Mucosa of descending colon (tissue), 3 donors: ENCODE measurements around the gene SMYD2. TPM values are rescaled to one million over a fixed set of nuclear protein-coding genes. Genes with fewer than 3 reads are reported as not detected.

Experiments used
- ATAC-seq: fragments of 200-7000 bp; cut with Tn5 transposase; one replicate; pipeline ENCODE4 v1.9.1; 2020; ENCODE audit warnings: mild to moderate bottlenecking, moderate library complexity
- DNase-seq, 3 donors: peaks; one replicate each; pipeline ENCODE4 v3.0.0-alpha.2; 2020
- H3K36me3 ChIP-seq: fragments of 200-600 bp; one replicate; pipeline ENCODE4 v1.8.0; 2021; ENCODE audit warnings: low read depth, mild to moderate bottlenecking
- H3K4me1 ChIP-seq: fragments of 200-600 bp; one replicate; pipeline ENCODE4 v1.8.0; 2021; ENCODE audit warnings: low read depth, mild to moderate bottlenecking
- H3K4me3 ChIP-seq: fragments of 200-600 bp; one replicate; pipeline ENCODE4 v1.8.0; 2021; ENCODE audit warnings: mild to moderate bottlenecking
- H3K9me3 ChIP-seq: fragments of 200-600 bp; one replicate; pipeline ENCODE4 v1.8.0; 2021; ENCODE audit warnings: mild to moderate bottlenecking
- CTCF ChIP-seq: fragments of 200-600 bp; IDR thresholded peaks from one replicate; pipeline ENCODE4 v1.8.0; 2022; ENCODE audit warnings: antibody characterized with exemption, mild to moderate bottlenecking
- intact Hi-C, 2 donors: fragments of 100-400 bp; cut with DNase I in 1 of 2; cut with micrococcal nuclease in 1 of 2; formaldehyde crosslinking; loops; one replicate each; pipeline versions ENCODE4 v1.11.0 to v1.11.1; 2022; cut with DNase I, micrococcal nuclease
- total RNA-seq, 3 donors: library from RNA; stranded (reverse); fragmentation: NEBNext Ultra II Directional in 2 of 3; extraction: Animal tissue kit (Norgen Biotek cat#: 25700) in 2 of 3; gene quantifications; one replicate each; pipeline versions ENCODE4 v1.2.1 to v1.2.4, GENCODE V29; 2021 to 2023
- donor health status: DM: no; HTN: no; CAD: no; lungs with moderate emphysema.
- donor health status: DM: no; HTN: no; CAD: no.
- donor health status: DM: no; HTN: yes; CAD: no.

SMYD2 gene
- total RNA-seq, 3 donors from 2014 or later = 15.9 to 23.4 (median 18.6) TPM

- TF ChIP-seq CTCF = no peak
- ATAC-seq = no peak
- Histone ChIP-seq H3K4me3 (no peak overlapping the region), H3K36me3 (no peaks in the 10 kb centered on the region), H3K4me1 (no peaks in the 10 kb centered on the region), H3K9me3 (no peaks in the 10 kb centered on the region)
- intact Hi-C loops = no loop called here
- no peak for DNase-seq
These were observed 82.4 kb downstream of the SMYD2 start for GRCh38 chr1:214363386-214363785.

GRCh38 chr1:214364386-214364785 is 83.4 kb downstream of the SMYD2 start:
- no peak for TF ChIP-seq CTCF
- no peaks in the 10 kb centered on the region for H3K36me3 ChIP-seq
- no peaks in the 10 kb centered on the region for H3K9me3 ChIP-seq
- no peaks in the 10 kb centered on the region for H3K4me1 ChIP-seq
- ATAC-seq = no peak
- no peak for DNase-seq
- no peak overlapping the region for H3K4me3 ChIP-seq
- intact Hi-C loops = no loop called here

- DNase-seq (no peak), ATAC-seq (no peak)
- no peak for TF ChIP-seq CTCF
- no peaks in the 10 kb centered on the region for H3K4me1 ChIP-seq
- no peaks in the 10 kb centered on the region for H3K9me3 ChIP-seq
- intact Hi-C loops = no loop called here
- no peaks in the 10 kb centered on the region for H3K36me3 ChIP-seq
- no peak overlapping the region for H3K4me3 ChIP-seq
These were observed 83.9 kb downstream of the SMYD2 start for GRCh38 chr1:214364786-214365295.

GRCh38 chr1:214367841-214368240 is 86.9 kb downstream of the SMYD2 start:
- DNase-seq (no peak), ATAC-seq (no peak)
- H3K36me3 ChIP-seq = no peaks in the 10 kb centered on the region
- intact Hi-C loops = no loop called here
- no peaks in the 10 kb centered on the region for H3K4me1 ChIP-seq
- H3K9me3 ChIP-seq = no peaks in the 10 kb centered on the region
- TF ChIP-seq CTCF = no peak
- H3K4me3 ChIP-seq = no peak overlapping the region

- no peak overlapping the region for H3K4me3 ChIP-seq
- no peak for TF ChIP-seq CTCF
- intact Hi-C loops = no loop called here
- DNase-seq = no peak
- no peaks in the 10 kb centered on the region for H3K9me3 ChIP-seq
- no peak for ATAC-seq
- no peaks in the 10 kb centered on the region for H3K36me3 ChIP-seq
- no peaks in the 10 kb centered on the region for H3K4me1 ChIP-seq
These were observed 88.4 kb downstream of the SMYD2 start for GRCh38 chr1:214369364-214369763.

GRCh38 chr1:214370615-214371014 is 89.7 kb downstream of the SMYD2 start:
- ATAC-seq = no peak
- TF ChIP-seq CTCF = no peak
- H3K4me1 ChIP-seq = no peaks in the 10 kb centered on the region
- H3K36me3 ChIP-seq = no peaks in the 10 kb centered on the region
- DNase-seq = no peak
- intact Hi-C loops = no loop called here
- H3K9me3 ChIP-seq = no peaks in the 10 kb centered on the region
- H3K4me3 ChIP-seq = no peak overlapping the region
